NCI-H146 treated with DMSO at 0.1 percent for 48 hours (cell line): ENCODE results near the gene SORCS2.

Experiments
- DNase-seq: peaks from one replicate; lab custom pipeline; 2025; ENCODE audit not compliant: unreplicated experiment; lab: John Stamatoyannopoulos, UW

Gene SORCS2

GRCh38 chr4:7422151-7422897, 230.0 kb downstream of the SORCS2 start:
- no peak for DNase-seq

GRCh38 chr4:7422898-7423180, 230.5 kb downstream of the SORCS2 start:
- DNase-seq = no peak

GRCh38 chr4:7423391-7423790, 231.1 kb downstream of the SORCS2 start:
- DNase-seq = no peak

- DNase-seq = no peak
Measured at GRCh38 chr4:7423801-7424552, 231.6 kb downstream of the SORCS2 start.

GRCh38 chr4:7424553-7425111, 232.3 kb downstream of the SORCS2 start:
- no peak for DNase-seq

GRCh38 chr4:7425124-7425523, 232.8 kb downstream of the SORCS2 start:
- no peak for DNase-seq

GRCh38 chr4:7425591-7426468, 233.5 kb downstream of the SORCS2 start:
- no peak for DNase-seq

GRCh38 chr4:7426525-7427171, 234.3 kb downstream of the SORCS2 start:
- no peak for DNase-seq

GRCh38 chr4:7427361-7427760, 235.0 kb downstream of the SORCS2 start:
- DNase-seq = no peak

GRCh38 chr4:7427831-7428260, 235.5 kb downstream of the SORCS2 start:
- no peak for DNase-seq

GRCh38 chr4:7428261-7429068, 236.1 kb downstream of the SORCS2 start:
- no peak for DNase-seq

GRCh38 chr4:7429069-7429416, 236.7 kb downstream of the SORCS2 start:
- no peak for DNase-seq

- DNase-seq = no peak
Measured at GRCh38 chr4:7429601-7430078, 237.3 kb downstream of the SORCS2 start.

- DNase-seq = no peak
Measured at GRCh38 chr4:7430368-7430964, 238.1 kb downstream of the SORCS2 start.

GRCh38 chr4:7430965-7431695, 238.8 kb downstream of the SORCS2 start:
- DNase-seq = no peak

GRCh38 chr4:7431696-7432530, 239.6 kb downstream of the SORCS2 start:
- DNase-seq = no peak

GRCh38 chr4:7432531-7433375, 240.4 kb downstream of the SORCS2 start:
- DNase-seq = no peak
